MCF 10A (cell line): Measurements from ENCODE around the gene CHEK1. TPM values are rescaled to one million over a fixed set of nuclear protein-coding genes. Genes with fewer than 3 reads are reported as not detected.

ENCODE experiments used
- BruUV-seq: library from RNA; stranded (reverse); fragments of 400-500 nt; replicated peaks from 2 replicates; lab custom pipeline; 2021; lab: Mats Ljungman, UMichigan
- CTCF ChIA-PET: fragments of 300-600 bp; sonication (Branson Sonifier 250); formaldehyde crosslinking; extraction: SDS; loops from one replicate; lab custom pipeline; 2021; ENCODE audit warnings: antibody characterized with exemption, inconsistent platforms; lab: Yijun Ruan, JAX
- POLR2A ChIA-PET: fragments of 300-600, 350-650 bp; sonication (Branson Sonifier 250); formaldehyde crosslinking; extraction: SDS; loops from one replicate; lab custom pipeline; 2020; ENCODE audit warnings: antibody characterized with exemption, inconsistent platforms; lab: Yijun Ruan, JAX
- DNase-seq: peaks from one replicate; pipeline ENCODE4 v3.0.0-alpha.2; 2018; ENCODE audit not compliant: unreplicated experiment
- H3K27ac Mint-ChIP-seq: one replicate; pipeline ENCODE4 v1.8.0; 2022; ENCODE audit warnings: mild to moderate bottlenecking, low read depth, mixed read lengths; ENCODE audit not compliant: unreplicated experiment
- H3K27me3 Mint-ChIP-seq: one replicate; pipeline ENCODE4 v1.8.0; 2022; ENCODE audit warnings: mixed read lengths; ENCODE audit not compliant: insufficient read depth, unreplicated experiment
- H3K36me3 Mint-ChIP-seq: one replicate; pipeline ENCODE4 v1.8.0; 2022; ENCODE audit warnings: mild to moderate bottlenecking, moderate library complexity, mixed read lengths; ENCODE audit not compliant: insufficient read depth, unreplicated experiment
- H3K4me1 Mint-ChIP-seq: one replicate; pipeline ENCODE4 v1.8.0; 2022; ENCODE audit warnings: mixed read lengths; ENCODE audit not compliant: insufficient read depth, unreplicated experiment
- H3K4me3 Mint-ChIP-seq: one replicate; pipeline ENCODE4 v1.8.0; 2022; ENCODE audit warnings: mild to moderate bottlenecking, moderate library complexity, mixed read lengths; ENCODE audit not compliant: unreplicated experiment
- H3K9me3 Mint-ChIP-seq: one replicate; pipeline ENCODE4 v1.8.0; 2022; ENCODE audit warnings: mixed read lengths; ENCODE audit not compliant: unreplicated experiment
- CTCF ChIP-seq: fragments of 200-600 bp; IDR thresholded peaks from one replicate; pipeline ENCODE4 v1.8.0; 2022; ENCODE audit warnings: antibody characterized with exemption, mild to moderate bottlenecking; ENCODE audit not compliant: unreplicated experiment
- intact Hi-C: fragments of 100-400 bp; cut with micrococcal nuclease; formaldehyde crosslinking; loops from 2 replicates; pipeline ENCODE4 v1.14.1; 2022
- total RNA-seq: library from RNA; stranded (reverse); gene quantifications from 2 replicates; pipeline ENCODE4 v1.2.3, GENCODE V29; 2022

CHEK1 gene
- total RNA-seq, 1 experiment from 2014 or later, result 33.3 TPM

DNA sequence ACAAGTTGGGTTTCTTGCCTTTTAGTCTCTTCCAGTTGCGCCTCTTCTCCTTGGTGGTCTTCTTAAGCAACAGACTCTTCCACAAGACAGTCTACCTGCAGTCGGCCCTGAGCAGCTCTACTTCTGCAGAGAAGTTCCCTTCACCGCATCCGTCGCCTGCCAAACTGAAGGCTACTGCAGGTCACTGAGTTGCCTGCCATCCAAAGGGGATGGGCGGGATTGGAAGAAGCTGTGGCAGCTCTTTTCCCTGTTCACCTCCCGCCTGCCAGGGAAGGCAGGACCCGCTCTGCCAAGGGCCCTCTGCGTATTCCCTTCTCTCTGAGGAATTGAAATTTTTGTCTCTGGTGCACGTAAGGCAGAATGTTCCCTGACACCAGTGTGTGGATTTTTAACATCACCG lies 41.5 kb upstream of the CHEK1 start:
- H3K27ac Mint-ChIP-seq, result peak overlapping the region; percentile 66
- H3K9me3 Mint-ChIP-seq, result no peaks in the 10 kb centered on the region
- no TSS peak for BruUV-seq
- peaks cover 4% of the 10 kb centered on the region for H3K4me1 Mint-ChIP-seq
- no peaks in the 10 kb centered on the region for H3K27me3 Mint-ChIP-seq
- TF ChIP-seq CTCF, result no peak
- CTCF ChIA-PET, result interaction anchor here (0.6 to 1.3 kb wide), 3 partner anchors 9 to 14 kb away, joined by 3 read pairs; partner anchors contain the start of gene EI24
- H3K36me3 Mint-ChIP-seq, result peaks cover 70% of the 10 kb centered on the region
- POLR2A ChIA-PET, result interaction anchor here (0.9 to 4.9 kb wide), 3 partner anchors 9 to 14 kb away, joined by 4 to 24 read pairs (median 19); partner anchors contain the start of genes EI24 and STT3A
- H3K4me3 Mint-ChIP-seq, result no peak overlapping the region
- intact Hi-C loops, result no loop called here
- no peak for DNase-seq

DNA sequence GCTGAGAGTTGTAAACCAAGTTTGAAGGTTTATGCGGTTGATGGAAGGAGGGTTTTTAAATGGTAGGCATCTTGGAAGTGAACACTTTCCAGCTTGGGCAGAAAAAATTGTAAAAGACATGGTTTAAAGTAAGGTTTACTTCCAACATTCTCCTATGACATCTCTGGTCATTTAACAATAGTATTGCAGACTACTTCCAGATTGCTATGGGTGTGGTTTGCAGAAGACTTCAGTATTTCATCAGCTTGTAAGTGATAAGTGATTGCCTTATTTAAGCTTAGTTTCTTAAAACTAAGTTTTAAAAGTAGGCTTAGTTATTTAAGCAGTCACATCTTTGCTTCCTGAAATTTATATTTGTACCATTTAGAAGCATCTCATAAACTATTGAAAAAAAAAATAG lies 39.5 kb upstream of the CHEK1 start:
- ChIA-PET CTCF (interaction anchor here (0.6 to 0.7 kb wide), 2 partner anchors 24 to 302 kb away, joined by 5 read pairs; partner anchors contain the start of gene HYLS1), POLR2A (interaction anchor here (4.0 kb wide), 1 partner anchor 15 kb away, joined by 19 read pairs; the partner anchor contains the start of gene EI24)
- intact Hi-C loops, result no loop called here
- no peak for TF ChIP-seq CTCF
- H3K27ac Mint-ChIP-seq, result no peak overlapping the region
- no peaks in the 10 kb centered on the region for H3K27me3 Mint-ChIP-seq
- peaks cover 52% of the 10 kb centered on the region for H3K36me3 Mint-ChIP-seq
- H3K9me3 Mint-ChIP-seq, result no peaks in the 10 kb centered on the region
- no peak for DNase-seq
- H3K4me3 Mint-ChIP-seq, result no peak overlapping the region
- no TSS peak for BruUV-seq
- H3K4me1 Mint-ChIP-seq, result peaks cover 7% of the 10 kb centered on the region

DNA sequence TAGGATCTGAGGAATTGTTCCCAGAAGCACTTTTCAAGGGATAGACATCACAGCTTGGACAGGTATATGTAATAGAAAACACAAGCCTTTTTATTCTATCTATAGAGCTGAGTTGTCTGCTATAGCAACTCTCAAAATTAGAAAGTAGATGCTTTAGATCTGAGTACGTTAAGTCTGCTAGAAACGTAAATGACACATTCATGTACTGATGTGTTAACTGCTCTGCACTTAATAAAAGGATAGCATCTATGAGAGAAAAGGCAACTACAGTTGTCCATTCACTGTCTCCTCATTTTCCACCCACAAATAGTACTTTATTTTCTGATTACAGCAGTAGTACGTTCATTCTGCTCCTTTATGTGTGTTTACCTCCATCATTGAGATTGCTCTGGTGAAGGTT lies 38.3 kb upstream of the CHEK1 start:
- TF ChIP-seq CTCF, result no peak
- ChIA-PET CTCF (interaction anchor here (0.6 kb wide), 2 partner anchors 62 to 699 kb away, joined by 3 to 4 read pairs; no protein-coding TSS in a partner anchor), POLR2A (no interaction called here)
- Mint-ChIP-seq H3K4me3 (no peak overlapping the region), H3K9me3 (no peaks in the 10 kb centered on the region), H3K4me1 (peaks cover 10% of the 10 kb centered on the region), H3K27me3 (no peaks in the 10 kb centered on the region), H3K36me3 (peaks cover 42% of the 10 kb centered on the region), H3K27ac (no peak overlapping the region)
- no peak for DNase-seq
- intact Hi-C loops, result no loop called here
- no TSS peak for BruUV-seq

DNA sequence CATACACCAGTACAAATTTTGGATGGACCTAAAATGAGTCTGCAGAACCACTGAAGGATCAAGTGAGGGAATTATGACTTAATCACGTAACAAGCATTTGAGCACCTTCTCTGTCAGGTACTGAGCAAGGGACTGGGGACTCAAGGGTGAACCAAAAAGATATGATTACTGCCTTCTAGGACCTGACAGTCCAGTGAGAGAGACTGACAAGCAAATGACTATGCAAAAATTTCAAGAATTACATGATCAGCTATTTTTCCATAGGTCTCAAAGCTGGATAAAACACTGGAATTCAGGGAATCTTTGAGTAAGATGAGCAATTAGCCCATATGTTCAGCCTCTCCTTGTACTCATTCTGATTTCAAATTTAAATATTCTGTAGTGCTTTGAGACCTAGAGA lies 37.5 kb upstream of the CHEK1 start:
- no peak overlapping the region for H3K4me3 Mint-ChIP-seq
- ChIA-PET CTCF (interaction anchor here (0.6 kb wide), 1 partner anchor 61 kb away, joined by 3 read pairs; no protein-coding TSS in a partner anchor), POLR2A (interaction anchor here (1.6 kb wide), 1 partner anchor 17 kb away, joined by 5 read pairs; no protein-coding TSS in a partner anchor)
- H3K4me1 Mint-ChIP-seq, result peaks cover 11% of the 10 kb centered on the region
- H3K27ac Mint-ChIP-seq, result no peak overlapping the region
- no peaks in the 10 kb centered on the region for H3K27me3 Mint-ChIP-seq
- intact Hi-C loops, result no loop called here
- TF ChIP-seq CTCF, result no peak
- no peak for DNase-seq
- no TSS peak for BruUV-seq
- H3K9me3 Mint-ChIP-seq, result no peaks in the 10 kb centered on the region
- peaks cover 34% of the 10 kb centered on the region for H3K36me3 Mint-ChIP-seq
